ENCODE data around the gene SLC18B1.

DNA sequence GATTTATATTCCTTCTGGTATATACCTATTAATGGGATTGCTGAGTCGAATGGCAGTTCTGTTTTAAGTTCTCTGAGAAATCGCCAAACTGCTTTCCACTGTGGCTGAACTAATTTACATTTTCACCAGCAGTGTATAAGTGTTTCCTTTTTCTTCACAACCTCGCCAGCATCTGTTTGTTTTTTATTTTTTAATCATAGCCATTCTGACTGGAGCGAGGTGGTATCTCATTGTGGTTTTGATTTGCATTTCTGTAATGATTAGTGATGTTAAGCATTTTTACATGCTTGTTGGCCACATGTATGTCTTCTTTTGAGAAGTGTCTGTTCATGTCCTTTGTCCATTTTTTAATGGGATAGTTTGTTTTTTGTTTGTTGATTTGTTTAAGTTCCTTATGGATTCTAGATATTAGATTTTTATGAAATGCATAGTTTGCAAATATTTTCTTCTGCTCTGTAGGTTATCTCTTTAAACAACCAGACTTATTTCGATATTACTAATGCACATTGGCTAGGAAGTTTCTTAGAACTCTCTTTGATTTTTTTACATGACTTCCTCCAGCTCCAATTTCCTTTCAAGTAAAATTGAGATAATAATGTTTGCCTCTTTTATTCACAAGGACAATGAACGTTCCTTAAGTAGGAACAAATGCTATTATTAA lies 72.4 kb downstream of the SLC18B1 start:
- TF ChIP-seq, protein P1, sequence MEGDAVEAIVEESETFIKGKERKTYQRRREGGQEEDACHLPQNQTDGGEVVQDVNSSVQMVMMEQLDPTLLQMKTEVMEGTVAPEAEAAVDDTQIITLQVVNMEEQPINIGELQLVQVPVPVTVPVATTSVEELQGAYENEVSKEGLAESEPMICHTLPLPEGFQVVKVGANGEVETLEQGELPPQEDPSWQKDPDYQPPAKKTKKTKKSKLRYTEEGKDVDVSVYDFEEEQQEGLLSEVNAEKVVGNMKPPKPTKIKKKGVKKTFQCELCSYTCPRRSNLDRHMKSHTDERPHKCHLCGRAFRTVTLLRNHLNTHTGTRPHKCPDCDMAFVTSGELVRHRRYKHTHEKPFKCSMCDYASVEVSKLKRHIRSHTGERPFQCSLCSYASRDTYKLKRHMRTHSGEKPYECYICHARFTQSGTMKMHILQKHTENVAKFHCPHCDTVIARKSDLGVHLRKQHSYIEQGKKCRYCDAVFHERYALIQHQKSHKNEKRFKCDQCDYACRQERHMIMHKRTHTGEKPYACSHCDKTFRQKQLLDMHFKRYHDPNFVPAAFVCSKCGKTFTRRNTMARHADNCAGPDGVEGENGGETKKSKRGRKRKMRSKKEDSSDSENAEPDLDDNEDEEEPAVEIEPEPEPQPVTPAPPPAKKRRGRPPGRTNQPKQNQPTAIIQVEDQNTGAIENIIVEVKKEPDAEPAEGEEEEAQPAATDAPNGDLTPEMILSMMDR (IDR thresholded peaks at IDR 0.05; ENCODE audit: control extremely low read depth in 1 of 3, insufficient read depth in 1 of 3, low read depth in 1 of 3, low read length in 3 of 3): no peak
- TF ChIP-seq POLR2AphosphoS5 (IDR thresholded peaks at IDR 0.05; ENCODE audit: low read depth, low read length): no peak
- TF ChIP-seq TAF1 (IDR thresholded peaks at IDR 0.05; ENCODE audit: low read depth, low read length): no peak
- TF ChIP-seq, protein P2, sequence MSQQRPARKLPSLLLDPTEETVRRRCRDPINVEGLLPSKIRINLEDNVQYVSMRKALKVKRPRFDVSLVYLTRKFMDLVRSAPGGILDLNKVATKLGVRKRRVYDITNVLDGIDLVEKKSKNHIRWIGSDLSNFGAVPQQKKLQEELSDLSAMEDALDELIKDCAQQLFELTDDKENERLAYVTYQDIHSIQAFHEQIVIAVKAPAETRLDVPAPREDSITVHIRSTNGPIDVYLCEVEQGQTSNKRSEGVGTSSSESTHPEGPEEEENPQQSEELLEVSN (IDR thresholded peaks at IDR 0.05): no peak
- TF ChIP-seq CEBPB (IDR thresholded peaks at IDR 0.05; ENCODE audit: low read depth, low read length): no peak
- TF ChIP-seq, protein P3, sequence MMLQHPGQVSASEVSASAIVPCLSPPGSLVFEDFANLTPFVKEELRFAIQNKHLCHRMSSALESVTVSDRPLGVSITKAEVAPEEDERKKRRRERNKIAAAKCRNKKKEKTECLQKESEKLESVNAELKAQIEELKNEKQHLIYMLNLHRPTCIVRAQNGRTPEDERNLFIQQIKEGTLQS (IDR thresholded peaks at IDR 0.05; ENCODE audit: insufficient read depth, low read depth, low read length): no peak
- no peak for TF ChIP-seq POLR2A (IDR thresholded peaks at IDR 0.05; ENCODE audit: control extremely low read depth in 1 of 2, low read depth in 2 of 2, low read length in 2 of 2)
- TF ChIP-seq CHD2 (IDR thresholded peaks at IDR 0.05; ENCODE audit: low read length): no peak
- TF ChIP-seq MAFK (IDR thresholded peaks at IDR 0.05; ENCODE audit: low read depth, low read length): no peak
- no peak for TF ChIP-seq TCF12 (IDR thresholded peaks at IDR 0.05; ENCODE audit: low read depth, low read length)
- TF ChIP-seq SP1 (IDR thresholded peaks at IDR 0.05; ENCODE audit: low read depth, low read length): no peak
- TF ChIP-seq GABPA (IDR thresholded peaks at IDR 0.05; ENCODE audit: borderline replicate concordance, insufficient read depth, low read length): no peak
- TF ChIP-seq, protein P4, sequence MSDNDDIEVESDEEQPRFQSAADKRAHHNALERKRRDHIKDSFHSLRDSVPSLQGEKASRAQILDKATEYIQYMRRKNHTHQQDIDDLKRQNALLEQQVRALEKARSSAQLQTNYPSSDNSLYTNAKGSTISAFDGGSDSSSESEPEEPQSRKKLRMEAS (IDR thresholded peaks at IDR 0.05): no peak

All from H1 (cell line).